ENCODE measurements around the gene RAD51B.

Gene RAD51B

GRCh38 chr14:68655021-68655831 lies 835.6 kb downstream of the RAD51B start:
- TF ChIP-seq, protein P1, sequence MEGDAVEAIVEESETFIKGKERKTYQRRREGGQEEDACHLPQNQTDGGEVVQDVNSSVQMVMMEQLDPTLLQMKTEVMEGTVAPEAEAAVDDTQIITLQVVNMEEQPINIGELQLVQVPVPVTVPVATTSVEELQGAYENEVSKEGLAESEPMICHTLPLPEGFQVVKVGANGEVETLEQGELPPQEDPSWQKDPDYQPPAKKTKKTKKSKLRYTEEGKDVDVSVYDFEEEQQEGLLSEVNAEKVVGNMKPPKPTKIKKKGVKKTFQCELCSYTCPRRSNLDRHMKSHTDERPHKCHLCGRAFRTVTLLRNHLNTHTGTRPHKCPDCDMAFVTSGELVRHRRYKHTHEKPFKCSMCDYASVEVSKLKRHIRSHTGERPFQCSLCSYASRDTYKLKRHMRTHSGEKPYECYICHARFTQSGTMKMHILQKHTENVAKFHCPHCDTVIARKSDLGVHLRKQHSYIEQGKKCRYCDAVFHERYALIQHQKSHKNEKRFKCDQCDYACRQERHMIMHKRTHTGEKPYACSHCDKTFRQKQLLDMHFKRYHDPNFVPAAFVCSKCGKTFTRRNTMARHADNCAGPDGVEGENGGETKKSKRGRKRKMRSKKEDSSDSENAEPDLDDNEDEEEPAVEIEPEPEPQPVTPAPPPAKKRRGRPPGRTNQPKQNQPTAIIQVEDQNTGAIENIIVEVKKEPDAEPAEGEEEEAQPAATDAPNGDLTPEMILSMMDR (IDR thresholded peaks at IDR 0.05; ENCODE audit: insufficient read depth, low read depth, low read length, missing control alignments) = no peak
- no peak for DNase-seq (ENCODE audit: low read depth)
- H3K4me3 ChIP-seq (ENCODE audit: low read depth, low read length) = no peak overlapping the region

- peak; percentile 14 for DNase-seq (ENCODE audit: low read depth)
- TF ChIP-seq, protein P1 (IDR thresholded peaks at IDR 0.05; ENCODE audit: insufficient read depth, low read depth, low read length, missing control alignments) = peak; percentile 11
These were observed 836.3 kb downstream of the RAD51B start for GRCh38 chr14:68655911-68656316.

GRCh38 chr14:68656452-68656851 lies 836.9 kb downstream of the RAD51B start:
- TF ChIP-seq, protein P1 (IDR thresholded peaks at IDR 0.05; ENCODE audit: insufficient read depth, low read depth, low read length, missing control alignments) = no peak
- H3K4me3 ChIP-seq (ENCODE audit: low read depth, low read length) = no peak overlapping the region
- no peak for DNase-seq (ENCODE audit: low read depth)

More at GRCh38 chr14:68655911-68656316, 836.3 kb downstream of the RAD51B start:
- H3K4me3 ChIP-seq (ENCODE audit: low read depth, low read length) = no peak overlapping the region

DNA sequence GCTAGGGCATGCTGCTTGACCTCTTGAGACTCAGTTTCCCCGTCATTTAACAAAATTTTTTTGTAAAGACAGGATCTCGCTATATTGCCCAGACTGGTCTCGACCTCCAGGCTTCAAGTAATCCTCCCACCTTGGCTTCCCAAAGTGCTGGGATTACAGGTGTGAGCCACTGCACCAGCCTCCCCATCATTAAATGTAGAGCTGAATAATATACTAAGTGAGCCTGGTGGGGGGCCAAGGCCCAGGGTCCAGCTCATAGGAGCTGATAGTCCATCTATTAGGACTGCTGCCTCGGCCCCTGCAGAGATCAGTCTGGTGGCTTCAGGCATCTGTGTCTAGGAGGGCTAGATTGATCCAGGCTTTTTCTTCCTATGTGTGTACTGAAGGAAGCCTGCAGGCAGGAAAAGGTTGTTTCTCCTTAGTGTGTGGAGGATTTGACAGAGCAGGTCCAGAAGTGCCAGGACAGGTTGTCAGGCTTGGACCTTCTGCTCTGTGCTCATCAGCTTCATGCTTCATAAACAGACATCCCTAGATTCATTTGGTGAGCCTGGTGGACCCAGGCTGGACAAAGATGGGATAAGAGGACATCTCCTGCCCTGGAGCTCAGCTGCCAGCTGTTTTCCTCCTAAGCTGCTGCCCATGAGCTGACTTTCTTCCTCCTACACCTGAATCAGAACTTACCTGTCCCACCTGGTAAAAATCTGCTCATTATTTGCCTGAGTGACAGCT lies 837.9 kb downstream of the RAD51B start:
- DNase-seq (ENCODE audit: low read depth) = no peak
- H3K4me3 ChIP-seq (ENCODE audit: low read depth, low read length) = no peak overlapping the region
- TF ChIP-seq, protein P1 (IDR thresholded peaks at IDR 0.05; ENCODE audit: insufficient read depth, low read depth, low read length, missing control alignments) = no peak

GRCh38 chr14:68658029-68658509 lies 838.5 kb downstream of the RAD51B start:
- no peak for DNase-seq (ENCODE audit: low read depth)
- H3K4me3 ChIP-seq (ENCODE audit: low read depth, low read length) = no peak overlapping the region
- TF ChIP-seq, protein P1 (IDR thresholded peaks at IDR 0.05; ENCODE audit: insufficient read depth, low read depth, low read length, missing control alignments) = no peak

GRCh38 chr14:68658943-68659931 lies 839.7 kb downstream of the RAD51B start:
- H3K4me3 ChIP-seq (ENCODE audit: low read depth, low read length) = no peak overlapping the region
- TF ChIP-seq, protein P1 (IDR thresholded peaks at IDR 0.05; ENCODE audit: insufficient read depth, low read depth, low read length, missing control alignments) = no peak
- no peak for DNase-seq (ENCODE audit: low read depth)

All from GM12865 (cell line).